Heart left ventricle (tissue), 16 donors: ENCODE measurements around the gene MYMX. TPM values are rescaled to one million over a fixed set of nuclear protein-coding genes. Genes with fewer than 3 reads are reported as not detected.

Experiments
- ATAC-seq, 4 donors: fragments of 200-7000 bp; cut with Tn5 transposase; one replicate each; pipeline ENCODE4 v1.9.1; 2020 to 2022; ENCODE audit warnings: moderate library complexity in 4 of 4, mild to moderate bottlenecking in 3 of 4, moderate number of reproducible peaks in 1 of 4
- DNase-seq, 5 donors: peaks; one replicate each; pipeline ENCODE4 v3.0.0-alpha.2; 2020
- H3K27ac ChIP-seq, 12 donors: fragments of 200-600 bp; sonication (generic) in 4 of 12; one replicate each; pipeline versions ENCODE4 v1.5.0 to v1.8.0; 2016 to 2022; ENCODE audit warnings: mild to moderate bottlenecking in 2 of 12
- H3K27me3 ChIP-seq, 9 donors: fragments of 200-600 bp; sonication (generic) in 2 of 9; one replicate each; pipeline versions ENCODE4 v1.5.1 to v1.8.0; 2016 to 2022; ENCODE audit warnings: mild to moderate bottlenecking in 3 of 9
- H3K36me3 ChIP-seq, 9 donors: fragments of 200-600 bp; sonication (generic) in 2 of 9; one replicate each; pipeline versions ENCODE4 v1.5.0 to v1.8.0; 2018 to 2022; ENCODE audit warnings: mild to moderate bottlenecking in 2 of 9
- H3K4me1 ChIP-seq, 12 donors: fragments of 200-600 bp; sonication (generic) in 4 of 12; one replicate each; pipeline versions ENCODE4 v1.5.0 to v1.8.0; 2016 to 2022; ENCODE audit warnings: mild to moderate bottlenecking in 3 of 12
- H3K4me3 ChIP-seq, 12 donors: fragments of 200-600 bp; sonication (generic) in 4 of 12; one replicate each; pipeline versions ENCODE4 v1.5.0 to v1.8.0; 2017 to 2022; ENCODE audit warnings: mild to moderate bottlenecking in 9 of 12, moderate library complexity in 4 of 12
- H3K9me3 ChIP-seq, 12 donors: fragments of 200-600 bp; sonication (generic) in 4 of 12; one replicate each; pipeline versions ENCODE4 v1.5.0 to v1.8.0; 2016 to 2022; ENCODE audit warnings: mild to moderate bottlenecking in 1 of 12
- CTCF ChIP-seq, 12 donors: fragments of 200-600 bp; sonication (generic) in 4 of 12; IDR thresholded peaks; one replicate each; pipeline versions ENCODE4 v1.5.0 to v1.8.0; 2018 to 2022; ENCODE audit warnings: antibody characterized with exemption in 12 of 12, mild to moderate bottlenecking in 5 of 12
- POLR2A ChIP-seq, 2 donors: fragments of 450-650 bp; IDR thresholded peaks; one replicate each; pipeline ENCODE4 v1.6.1; 2017; ENCODE audit warnings: antibody characterized with exemption in 2 of 2, mild to moderate bottlenecking in 2 of 2, moderate library complexity in 2 of 2
- WGBS, 4 donors: extraction: QIAGEN DNeasy Blood & Tissue Kit in 2 of 4; methylation state at CpG; one replicate each; pipeline versions ENCODE4 v1.1.5 to v1.1.7; 2013 to 2018; 5-methylcytosine and 5-hydroxymethylcytosine counted together
- intact Hi-C, 10 donors: fragments of 100-400 bp; cut with DNase I; formaldehyde crosslinking; loops; one replicate each; pipeline versions ENCODE4 v1.11.1 to v1.14.2; 2022
- polyA plus RNA-seq, 2 donors: library from polyadenylated mRNA; stranded (reverse); fragments of 200-250 nt; gene quantifications; one replicate each; pipeline ENCODE4 v1.2.3, GENCODE V29; 2013
- total RNA-seq, 9 donors: library from RNA; depleted of rRNA in 2 of 9; stranded (reverse); fragments of >200 nt in 2 of 9; fragmentation: NEBNext Ultra II Directional in 3 of 9; extraction: Animal tissue kit (Norgen Biotek cat#: 25700) in 3 of 9; gene quantifications; one replicate each; pipeline versions ENCODE4 v1.1.0 to v1.2.4, GENCODE V29; 2016 to 2023
- donor health status: ischemic (EF 13 %, LVEDD 7.1; RV severe dilation, severe dysfunction).
- donor health status: healthy with polysubstance abuse.
- donor health status: DM: no; HTN: yes; CAD: no.
- donor health status: DM: no; HTN: no; CAD: no.
- donor health status: ischemic (EF 25% LVEDD 6.9; RV normal size, moderate dysfunction).
- donor health status: ischemic (EF 25% LVEDD 5.7; RV mildly dilated, moderate dysfunction).
- donor health status: healthy.
- donor health status: DM: yes; HTN: yes; CAD: no.
- donor health status: ischemic (EF 35%, LVEDD 5.7; RV mildly dilated, moderate dysfunction).
- donor health status: nonischemic (EF 11% LVEDD 7.7; RV severe dilation, severe dysfunction).
- donor health status: DM: yes; HTN: yes; CAD: no.
- donor health status: PGD.
- donor health status: ischemic (EF 29% LVEDD 5.4; RV normal size, mild dysfunction).
- donor health status: nonischemic (EF 23%, LVEDD 6.1; RV moderate dilation, normal function).

Gene MYMX
- total and polyA plus RNA-seq, 11 donors = 0.31 to 0.96 (median 0.60) TPM; not detected in 4

GRCh38 chr6:44246663-44247337, 30.1 kb downstream of the MYMX start, which contains the start of gene HSP90AB1:
Gene HSP90AB1, plus strand, starts transcription at chr6:44247101. Its CDS starts 1,529 bp downstream, at chr6:44248630.
- DNase-seq (peak; percentile 94 to 97 (median 95)), ATAC-seq (peak; percentile 83 to 88 (median 86))
- peaks cover 0 to 45% (median 37%) of the 10 kb centered on the region in 12 donors for H3K4me1 ChIP-seq
- H3K27ac ChIP-seq = peak within 1 kb of the TSS; percentile 90 to 100 (median 98)
- H3K27me3 ChIP-seq = no peaks in the 10 kb centered on the region
- H3K36me3 ChIP-seq = peaks cover 2 to 39% (median 35%) of the 10 kb centered on the region in 9 donors
- WGBS, 4 donors = 0% methylated on average over 30 to 34 of the region's 34 CpGs
- TF ChIP-seq POLR2A (IDR thresholded peaks at IDR 0.05) = peak; percentile 81 to 95
- TF ChIP-seq CTCF (IDR thresholded peaks at IDR 0.05) = no peak
- H3K9me3 ChIP-seq = no peaks in the 10 kb centered on the region
- H3K4me3 ChIP-seq = peak within 1 kb of the TSS; percentile 69 to 98 (median 81)
- intact Hi-C loops = loop anchor here in 2 of 10 donors (1.0 to 10.0 kb wide), 3 partner anchors 25 to 612 kb away; partner anchors contain the start of genes MAD2L1BP (in 1 of the 2) and VEGFA (in 1 of the 2)

- Histone ChIP-seq H3K4me3 (peak overlapping the region; percentile 69 to 98 (median 81)), H3K9me3 (no peaks in the 10 kb centered on the region), H3K27ac (peak overlapping the region; percentile 90 to 100 (median 98)), H3K27me3 (no peaks in the 10 kb centered on the region), H3K4me1 (peaks cover 0 to 53% (median 38%) of the 10 kb centered on the region in 12 donors), H3K36me3 (peaks cover 2 to 47% (median 43%) of the 10 kb centered on the region in 9 donors)
- intact Hi-C loops = loop anchor here in 1 of 10 donors (10.0 kb wide), 2 partner anchors 473 to 613 kb away; partner anchors contain the start of genes MAD2L1BP and VEGFA
- 0% methylated on average over 25 to 52 of the region's 52 CpGs for WGBS, 4 donors
- DNase-seq = peak; percentile 80 to 87 (median 83)
- TF ChIP-seq POLR2A (IDR thresholded peaks at IDR 0.05) (no peak), CTCF (IDR thresholded peaks at IDR 0.05) (peak in 1 of 12 donors; percentile 4)
- ATAC-seq = peak; percentile 41 to 60 (median 60)
Measured at GRCh38 chr6:44247338-44248302, 30.9 kb downstream of the MYMX start.

GRCh38 chr6:44248579-44248978, 31.9 kb downstream of the MYMX start:
- no peaks in the 10 kb centered on the region for H3K9me3 ChIP-seq
- ATAC-seq (no peak), DNase-seq (no peak)
- intact Hi-C loops = loop anchor here in 1 of 10 donors (10.0 kb wide), 2 partner anchors 474 to 614 kb away; partner anchors contain the start of genes MAD2L1BP and VEGFA
- H3K27ac ChIP-seq = peak overlapping the region in 9 of 12 donors; percentile 90 to 100 (median 99)
- WGBS, 4 donors = 18 to 35% (median 28%) methylated on average over 1 of the region's 1 CpG
- H3K27me3 ChIP-seq = no peaks in the 10 kb centered on the region
- peak overlapping the region in 9 of 12 donors; percentile 69 to 98 (median 77) for H3K4me3 ChIP-seq
- H3K36me3 ChIP-seq = peaks cover 2 to 57% (median 53%) of the 10 kb centered on the region in 9 donors
- peaks cover 0 to 62% (median 43%) of the 10 kb centered on the region in 12 donors for H3K4me1 ChIP-seq
- TF ChIP-seq POLR2A (IDR thresholded peaks at IDR 0.05) = no peak

GRCh38 chr6:44249082-44249748, 32.5 kb downstream of the MYMX start:
- TF ChIP-seq CTCF (IDR thresholded peaks at IDR 0.05) (no peak), POLR2A (IDR thresholded peaks at IDR 0.05) (no peak)
- Histone ChIP-seq H3K4me3 (peak overlapping the region in 9 of 12 donors; percentile 69 to 98 (median 77)), H3K36me3 (peaks cover 7 to 63% (median 59%) of the 10 kb centered on the region in 9 donors), H3K9me3 (no peaks in the 10 kb centered on the region), H3K4me1 (peaks cover 0 to 69% (median 44%) of the 10 kb centered on the region in 12 donors), H3K27ac (peak overlapping the region in 6 of 12 donors; percentile 9 to 99 (median 98)), H3K27me3 (no peaks in the 10 kb centered on the region)
- 61 to 76% (median 72%) methylated on average over 9 of the region's 9 CpGs for WGBS, 4 donors
- DNase-seq (no peak), ATAC-seq (no peak)
- intact Hi-C loops = loop anchor here in 1 of 10 donors (10.0 kb wide), 2 partner anchors 474 to 614 kb away; partner anchors contain the start of genes MAD2L1BP and VEGFA
